ENCODE results near the gene FBXL13. TPM values are rescaled to one million over a fixed set of nuclear protein-coding genes. Genes with fewer than 3 reads are reported as not detected.
"Not testable (repeated sequence)": the region's sequence is repeated elsewhere in the genome, so short reads cannot be mapped to it uniquely, and the experiment has no call there.

FBXL13 gene
- total RNA-seq, 2 donors from 2014 or later, result 0.56 to 0.71 TPM

DNA sequence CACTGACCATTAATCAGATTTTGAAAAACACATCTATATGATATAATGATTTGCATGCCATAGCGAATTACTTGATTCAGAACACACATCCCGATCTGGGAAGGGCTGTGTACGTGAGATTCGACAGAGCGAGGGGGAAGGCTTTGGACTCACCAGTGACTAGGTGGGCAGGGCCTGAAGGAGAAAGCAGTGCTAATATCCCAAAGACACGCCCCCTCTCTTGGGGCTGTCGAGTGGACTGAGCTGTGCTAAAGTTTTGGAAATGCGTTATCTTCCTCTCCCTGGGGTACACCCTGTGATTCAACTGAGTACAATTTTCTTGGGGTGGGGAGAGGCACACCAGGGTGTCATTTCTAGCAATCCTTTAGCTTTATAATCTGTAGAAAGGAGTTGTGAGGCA, 160.0 kb downstream of the FBXL13 start:
- ATAC-seq (no peak), DNase-seq (ENCODE audit: low spot score in 2 of 2) (no peak)
- Mint-ChIP-seq H3K36me3 (no peaks in the 10 kb centered on the region), H3K9me3 (no peaks in the 10 kb centered on the region), H3K27ac (no peak overlapping the region)

DNA sequence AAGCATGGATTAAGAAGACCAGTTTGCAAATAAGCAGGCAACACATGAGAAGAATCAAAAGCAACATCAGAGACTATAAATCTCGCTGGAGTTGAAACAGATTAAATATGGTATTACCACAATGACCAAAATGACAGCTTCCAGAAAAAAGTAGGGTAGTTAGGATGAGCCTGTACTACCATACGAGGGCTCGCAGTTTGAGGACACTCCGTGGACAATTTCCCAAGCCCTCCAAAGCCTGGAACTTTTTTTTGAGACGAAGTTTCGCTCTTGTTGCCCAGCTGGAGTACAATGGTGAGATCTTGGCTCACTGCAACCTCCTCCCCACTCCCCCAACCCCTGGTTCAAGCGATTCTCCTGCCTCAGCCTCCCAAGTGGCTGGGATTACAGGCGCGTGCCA, 160.8 kb downstream of the FBXL13 start:
- no peak overlapping the region for H3K27ac Mint-ChIP-seq
- ATAC-seq (no peak), DNase-seq (ENCODE audit: low spot score in 2 of 2) (no peak)
- H3K36me3 Mint-ChIP-seq, result no peaks in the 10 kb centered on the region
- no peaks in the 10 kb centered on the region for H3K9me3 Mint-ChIP-seq

DNA sequence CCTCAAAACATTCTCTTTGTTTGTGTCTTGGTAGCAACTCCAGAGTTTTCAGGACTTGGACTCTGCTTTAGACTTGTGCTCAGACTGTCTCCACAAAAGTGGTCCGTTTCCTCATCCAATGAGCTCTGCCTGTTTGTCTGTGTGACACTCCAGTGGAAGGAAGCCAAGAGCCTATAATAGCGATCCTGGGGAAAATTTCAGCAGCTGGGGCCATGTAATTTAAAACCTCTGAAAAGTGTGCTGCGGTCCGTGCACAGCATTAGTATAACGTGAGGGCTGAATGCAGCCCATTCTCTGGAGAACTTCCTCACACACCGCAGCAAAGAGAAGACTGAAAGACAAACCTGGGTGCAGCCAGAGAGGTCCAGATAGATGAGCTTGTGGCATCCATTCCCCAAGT, 161.9 kb downstream of the FBXL13 start, which contains the start of gene LRRC17:
LRRC17 (plus strand) TSS at position 259 of the 400 bp plus-strand sequence. CDS start 20,914 bp downstream, outside the sequence.
- DNase-seq (ENCODE audit: low spot score in 2 of 2) (no peak), ATAC-seq (no peak)
- Mint-ChIP-seq H3K27ac (no peak within 1 kb of the TSS), H3K9me3 (no peaks in the 10 kb centered on the region), H3K36me3 (peaks cover 0 to 6% of the 10 kb centered on the region in 2 donors)

DNA sequence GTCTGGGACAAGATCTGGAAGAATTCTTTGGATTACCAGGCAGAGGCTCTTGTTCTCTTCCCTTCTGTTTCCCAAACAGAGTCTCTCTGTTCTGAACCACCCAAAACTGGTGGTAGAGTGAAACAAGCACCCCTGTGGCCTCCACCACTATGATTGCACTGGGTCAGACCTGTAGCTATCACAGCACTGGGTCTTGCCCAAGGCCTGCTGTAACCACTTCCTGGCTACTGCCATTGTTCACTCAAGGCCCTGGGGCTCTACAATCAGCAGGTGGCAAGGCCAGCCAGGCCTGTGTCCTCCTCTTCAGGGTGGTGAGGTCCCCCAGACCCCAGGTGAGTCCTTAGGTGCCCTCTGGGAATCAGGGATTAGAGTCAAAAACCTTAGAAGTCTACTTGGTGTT, 165.9 kb downstream of the FBXL13 start:
- no peak for ATAC-seq
- DNase-seq (ENCODE audit: low spot score in 2 of 2), result no peak
- peaks cover 0 to 18% of the 10 kb centered on the region in 2 donors for H3K36me3 Mint-ChIP-seq
- no peak overlapping the region for H3K27ac Mint-ChIP-seq
- H3K9me3 Mint-ChIP-seq, result peaks cover 5 to 9% of the 10 kb centered on the region in 2 donors

DNA sequence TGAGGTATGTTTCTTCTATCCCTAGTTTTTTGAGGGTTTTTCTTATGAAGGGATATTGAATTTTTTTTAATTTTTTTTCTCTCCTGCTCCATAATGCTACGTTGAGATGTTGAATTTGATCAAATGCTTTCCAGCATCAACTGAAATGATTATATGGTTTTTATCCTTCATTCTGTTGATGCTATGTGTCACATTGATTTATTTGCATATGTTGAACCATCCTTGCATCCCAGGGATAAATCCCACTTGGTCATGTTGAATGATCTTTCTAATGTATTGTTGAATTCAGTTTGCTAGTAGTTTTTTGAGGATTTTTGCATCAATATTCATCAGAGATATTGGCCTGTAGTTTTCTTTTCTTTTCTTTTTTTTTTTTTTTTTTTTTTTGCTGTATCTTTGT, 171.0 kb downstream of the FBXL13 start:
- not testable (repeated sequence) for DNase-seq (ENCODE audit: low spot score in 2 of 2); H3K9me3 Mint-ChIP-seq; H3K27ac Mint-ChIP-seq; ATAC-seq
- peaks cover 0 to 16% of the 10 kb centered on the region in 2 donors for H3K36me3 Mint-ChIP-seq

DNA sequence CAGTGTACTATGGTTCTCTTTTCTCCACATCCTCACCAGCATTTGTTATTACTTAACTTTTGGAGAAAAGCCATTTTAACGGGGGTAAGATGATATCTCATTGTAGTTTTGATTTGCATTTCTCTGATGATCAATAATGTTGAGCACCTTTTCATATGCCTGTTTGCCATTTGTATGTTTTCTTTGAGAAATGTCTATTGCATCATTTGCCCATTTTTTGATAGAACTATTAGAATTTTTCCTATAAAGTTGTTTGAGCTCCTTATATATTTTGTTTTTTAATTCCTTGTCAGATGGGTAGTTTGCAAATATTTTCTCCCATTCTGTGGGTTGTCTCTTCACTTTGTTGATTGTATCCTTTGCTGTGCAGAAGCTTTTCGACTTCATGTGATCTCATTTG, 172.5 kb downstream of the FBXL13 start:
- not testable (repeated sequence) for H3K27ac Mint-ChIP-seq; DNase-seq (ENCODE audit: low spot score in 2 of 2)

DNA sequence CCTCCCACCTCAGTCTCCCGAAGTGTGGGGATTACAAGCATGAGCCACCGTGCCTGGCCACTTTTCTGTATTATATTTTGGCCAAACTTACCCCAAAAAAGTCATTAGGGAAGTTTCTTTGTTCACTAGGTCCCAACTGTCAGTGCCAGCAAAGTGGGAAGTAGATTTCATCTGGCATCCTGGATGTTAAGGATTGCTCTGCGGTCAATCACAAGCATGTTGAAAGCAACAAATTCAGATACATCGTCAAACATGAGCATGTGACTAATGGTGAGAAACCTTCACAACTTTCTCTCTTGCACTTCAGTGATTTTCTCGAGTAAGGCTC, 176.1 kb downstream of the FBXL13 start:
- no peaks in the 10 kb centered on the region for H3K36me3 Mint-ChIP-seq
- H3K27ac Mint-ChIP-seq, result no peak overlapping the region
- ATAC-seq (no peak), DNase-seq (ENCODE audit: low spot score in 2 of 2) (no peak)
- no peaks in the 10 kb centered on the region for H3K9me3 Mint-ChIP-seq

More for the DNA sequence above, 172.5 kb downstream of the FBXL13 start:
- H3K9me3 Mint-ChIP-seq, ATAC-seq: not testable (repeated sequence)
- H3K36me3 Mint-ChIP-seq, result peaks cover 0 to 12% of the 10 kb centered on the region in 2 donors

DNA sequence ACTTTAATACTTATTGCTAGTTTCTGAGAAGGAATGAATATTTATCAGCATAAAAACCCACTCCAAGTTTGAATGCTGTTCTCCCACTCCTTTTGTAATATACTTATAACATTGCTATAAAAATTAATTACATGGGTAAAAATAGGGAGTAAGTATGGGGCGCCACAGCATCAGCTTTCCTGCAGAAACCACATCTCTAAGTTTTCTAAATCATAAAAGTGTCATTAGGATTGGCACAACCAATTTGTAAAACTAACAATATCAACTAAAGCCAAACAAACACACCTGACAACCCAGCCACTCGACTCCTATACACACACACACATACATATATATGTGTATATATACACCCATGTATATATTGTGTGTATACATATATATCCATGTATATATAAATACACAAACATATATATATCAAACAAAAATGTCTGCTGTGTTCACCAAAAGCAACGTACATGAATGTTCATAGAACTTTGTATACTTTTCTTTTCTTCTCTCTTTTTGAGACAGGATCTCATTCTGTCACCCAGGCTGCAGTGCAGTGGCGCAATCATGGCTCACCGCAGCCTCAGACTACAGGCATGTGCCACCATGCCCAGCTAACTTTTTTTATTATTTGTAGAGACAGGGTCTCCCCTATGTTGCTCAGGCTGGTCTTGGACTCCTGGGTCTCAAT, 176.6 kb downstream of the FBXL13 start:
- Mint-ChIP-seq H3K36me3 (no peaks in the 10 kb centered on the region), H3K27ac (no peak overlapping the region), H3K9me3 (no peaks in the 10 kb centered on the region)
- DNase-seq (ENCODE audit: low spot score in 2 of 2) (no peak), ATAC-seq (no peak)

DNA sequence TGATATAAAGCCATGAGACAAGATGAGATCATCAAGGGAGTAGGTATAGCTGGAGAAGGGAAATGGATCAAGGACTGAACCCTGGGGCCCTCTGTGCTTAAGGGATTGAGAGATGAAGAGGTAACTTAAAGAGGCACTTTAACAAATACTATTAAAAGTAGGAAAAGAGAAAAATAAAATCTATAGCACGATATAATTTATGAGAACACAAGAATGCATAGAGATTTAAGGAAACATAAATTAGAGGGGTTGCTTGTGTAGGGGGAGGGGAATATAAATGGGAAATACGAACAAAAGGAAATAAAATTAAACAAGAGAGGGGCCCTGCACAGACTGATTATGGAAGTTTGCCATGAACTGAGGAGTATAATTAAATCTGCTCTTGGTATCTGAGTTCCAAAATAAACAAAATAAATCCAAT, 177.4 kb downstream of the FBXL13 start:
- DNase-seq (ENCODE audit: low spot score in 2 of 2) (no peak), ATAC-seq (no peak)
- no peak overlapping the region for H3K27ac Mint-ChIP-seq
- no peaks in the 10 kb centered on the region for H3K9me3 Mint-ChIP-seq
- H3K36me3 Mint-ChIP-seq, result no peaks in the 10 kb centered on the region

DNA sequence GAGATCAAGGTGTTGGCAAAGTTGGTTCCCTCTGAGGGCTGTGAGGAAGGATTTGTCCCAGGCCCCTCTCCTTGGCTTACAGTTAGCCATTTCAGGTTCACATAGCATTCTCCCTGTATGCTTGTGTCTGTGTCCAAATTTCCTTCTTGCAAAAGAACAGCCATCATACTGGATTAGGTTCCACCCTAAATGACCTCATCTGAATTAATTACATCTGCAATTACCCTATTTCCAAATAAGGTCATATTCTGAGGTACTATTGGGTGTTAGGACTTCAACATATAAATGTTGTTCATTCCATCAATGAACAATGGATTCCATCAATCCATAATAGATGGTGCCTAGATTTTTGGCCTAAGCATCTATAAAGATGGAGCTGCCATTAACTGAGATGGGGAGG, 178.0 kb downstream of the FBXL13 start:
- no peaks in the 10 kb centered on the region for H3K36me3 Mint-ChIP-seq
- no peaks in the 10 kb centered on the region for H3K9me3 Mint-ChIP-seq
- ATAC-seq (no peak), DNase-seq (ENCODE audit: low spot score in 2 of 2) (no peak)
- no peak overlapping the region for H3K27ac Mint-ChIP-seq

DNA sequence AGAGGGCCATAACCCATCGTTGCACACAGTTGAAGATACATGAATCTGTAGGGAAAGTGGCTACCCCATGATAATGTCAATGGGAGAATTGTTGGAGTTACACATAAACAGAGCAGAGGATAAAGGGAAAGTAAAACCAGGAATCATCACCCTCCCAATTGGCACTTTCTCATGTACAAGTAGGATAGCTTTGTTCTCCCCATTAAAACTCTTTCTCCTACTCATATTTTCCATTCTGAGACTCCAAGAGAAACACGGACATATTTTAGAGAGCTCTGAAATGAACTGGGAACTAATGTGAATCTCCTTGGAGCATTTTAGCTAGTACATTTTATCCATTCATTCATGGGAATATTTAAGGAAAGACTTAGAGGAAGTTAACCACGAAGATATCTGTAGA, 179.0 kb downstream of the FBXL13 start:
- no peak for ATAC-seq
- no peak for DNase-seq (ENCODE audit: low spot score in 2 of 2)
- Mint-ChIP-seq H3K36me3 (no peaks in the 10 kb centered on the region), H3K27ac (no peak overlapping the region), H3K9me3 (no peaks in the 10 kb centered on the region)

DNA sequence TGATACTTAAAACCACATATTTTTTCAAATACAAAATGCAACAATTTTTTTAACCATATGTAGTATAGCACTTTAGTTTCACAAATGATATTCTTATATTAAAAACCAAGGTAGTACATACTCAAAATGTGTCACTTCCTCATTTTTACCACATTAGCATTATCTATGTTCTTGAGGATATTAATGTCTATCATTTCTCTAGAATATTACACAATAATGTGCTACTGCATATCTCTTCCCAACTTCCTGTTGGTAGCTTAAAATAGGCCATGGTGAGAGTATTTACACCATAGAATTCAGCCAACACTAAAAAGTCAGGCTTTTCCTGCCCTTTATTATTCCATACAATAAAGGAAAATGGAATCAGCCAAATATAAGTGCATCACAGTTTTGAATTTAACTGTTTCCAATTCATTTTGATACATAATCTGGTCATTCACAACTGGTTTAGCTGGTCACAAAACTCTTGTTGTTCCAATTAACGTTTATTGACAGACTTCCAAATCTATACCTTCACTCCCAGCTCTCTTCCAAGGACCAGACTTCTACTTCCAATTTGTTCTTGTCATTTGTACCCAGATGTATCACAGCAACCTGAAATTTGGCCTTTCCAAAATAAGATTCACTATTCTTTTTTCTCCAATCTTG, 181.8 kb downstream of the FBXL13 start:
- no peak overlapping the region for H3K27ac Mint-ChIP-seq
- no peak for ATAC-seq
- H3K36me3 Mint-ChIP-seq, result no peaks in the 10 kb centered on the region
- DNase-seq (ENCODE audit: low spot score in 2 of 2), result no peak
- no peaks in the 10 kb centered on the region for H3K9me3 Mint-ChIP-seq

DNA sequence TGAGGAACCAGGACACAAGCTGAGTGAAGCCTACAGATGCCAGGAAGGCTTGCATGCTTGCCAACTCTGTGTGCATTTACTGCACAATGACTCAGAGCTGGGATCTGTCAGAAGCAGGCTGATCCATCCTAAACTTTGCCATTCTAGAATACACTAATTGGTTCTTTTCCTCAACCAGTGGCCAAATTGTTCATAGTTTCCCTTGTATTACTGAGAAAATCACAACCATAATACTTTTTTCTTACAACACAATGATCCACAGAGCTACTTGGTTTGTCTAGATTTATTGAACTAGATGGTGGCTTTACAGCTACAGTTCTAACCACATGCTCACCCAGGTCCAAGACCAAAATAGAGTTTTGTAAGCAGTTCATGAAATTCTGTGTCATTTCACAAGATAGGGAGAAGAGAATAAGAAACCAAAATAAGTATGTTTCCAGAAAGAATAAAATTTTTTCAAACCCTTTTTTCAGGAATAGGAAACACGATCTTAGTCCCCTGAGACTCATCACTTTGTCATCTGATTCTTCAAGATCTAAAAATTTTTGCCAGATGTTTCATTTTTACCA, 182.8 kb downstream of the FBXL13 start:
- Mint-ChIP-seq H3K36me3 (no peaks in the 10 kb centered on the region), H3K9me3 (no peaks in the 10 kb centered on the region), H3K27ac (no peak overlapping the region)
- ATAC-seq (no peak), DNase-seq (ENCODE audit: low spot score in 2 of 2) (no peak)

DNA sequence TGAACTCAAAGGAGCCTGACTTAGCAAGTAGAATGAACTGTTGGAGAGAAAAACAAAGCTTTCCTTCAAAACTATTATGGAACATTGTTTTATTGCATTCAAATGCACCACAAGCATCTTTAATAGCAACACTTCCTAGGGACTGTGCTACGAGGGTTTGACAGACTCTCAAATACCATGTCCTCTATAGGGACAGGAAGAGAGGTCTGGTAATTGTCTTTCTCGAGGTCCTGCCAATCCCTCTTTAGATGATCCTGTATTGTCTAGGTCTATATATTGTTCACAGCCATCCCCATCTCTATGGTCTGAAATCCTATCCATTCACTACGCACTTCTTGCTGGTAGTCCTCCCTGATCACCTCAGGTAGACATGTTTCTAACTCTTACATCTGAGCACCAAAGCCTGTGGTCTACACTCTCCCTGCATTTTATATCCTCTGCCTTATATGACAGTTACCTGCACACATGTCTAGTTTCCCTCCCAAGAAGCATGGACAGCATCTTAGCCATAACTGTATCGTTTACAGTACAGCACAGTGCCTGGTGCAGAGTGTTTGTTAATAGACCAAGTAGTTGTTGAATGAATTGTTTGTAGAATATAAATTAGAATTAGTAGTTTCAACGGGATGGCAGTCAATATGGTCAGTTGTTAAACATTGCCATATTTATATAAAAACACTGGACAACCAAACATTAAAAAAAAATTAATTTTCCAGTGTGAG, 183.5 kb downstream of the FBXL13 start:
- no peak for DNase-seq (ENCODE audit: low spot score in 2 of 2)
- no peak for ATAC-seq
- H3K36me3 Mint-ChIP-seq, result no peaks in the 10 kb centered on the region
- no peaks in the 10 kb centered on the region for H3K9me3 Mint-ChIP-seq
- H3K27ac Mint-ChIP-seq, result no peak overlapping the region

DNA sequence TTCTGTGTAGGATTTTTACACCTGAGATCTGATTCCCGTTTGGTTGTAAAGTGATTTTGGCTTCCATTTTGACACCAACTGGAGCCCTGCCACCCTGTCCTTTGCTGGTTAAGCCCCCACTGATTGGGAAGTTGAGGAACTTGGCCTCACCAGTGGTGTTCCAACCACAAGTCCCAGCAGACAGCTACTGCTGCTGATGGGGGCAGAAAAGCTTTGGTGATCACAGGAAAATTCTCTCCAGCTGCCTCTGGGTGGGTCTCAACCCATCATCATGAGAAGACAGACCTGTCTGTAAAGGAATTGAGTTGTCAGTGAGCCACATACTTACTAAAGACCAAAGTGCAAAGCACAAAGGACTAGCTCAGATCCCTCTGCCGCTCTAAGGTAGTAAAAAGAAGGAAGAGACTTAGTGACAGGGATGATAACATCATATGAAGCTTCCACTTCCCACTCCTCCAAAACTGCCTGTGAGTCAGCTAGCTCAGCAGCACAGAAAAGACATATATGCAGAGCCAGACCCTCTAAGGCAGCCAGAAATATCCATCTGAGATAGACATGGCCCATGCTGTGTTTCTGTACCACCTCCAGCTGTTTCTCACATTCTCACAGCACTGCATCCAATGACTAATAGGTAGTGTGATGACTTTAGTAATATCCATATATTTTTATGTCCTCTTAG, 184.2 kb downstream of the FBXL13 start:
- Mint-ChIP-seq H3K36me3 (no peaks in the 10 kb centered on the region), H3K9me3 (no peaks in the 10 kb centered on the region), H3K27ac (no peak overlapping the region)
- DNase-seq (ENCODE audit: low spot score in 2 of 2) (no peak), ATAC-seq (no peak)

DNA sequence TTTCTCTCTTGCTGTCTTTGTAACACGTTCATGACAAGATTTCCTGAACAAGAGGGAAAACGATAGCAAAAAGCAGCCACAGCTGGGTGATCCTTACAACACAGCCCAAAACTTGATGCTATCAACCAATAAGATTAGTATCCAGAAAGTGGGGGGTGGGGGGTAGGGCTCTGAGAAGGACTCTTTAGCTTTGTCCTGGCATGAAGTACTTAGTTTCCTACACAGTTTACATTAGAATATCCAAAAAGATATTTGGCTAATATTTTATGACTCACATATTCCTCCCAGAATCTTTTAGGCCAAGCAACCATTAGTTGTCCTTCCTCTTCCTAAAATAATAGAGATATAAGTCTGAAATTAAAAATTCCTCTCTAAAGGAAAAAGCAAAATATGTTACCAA, 184.7 kb downstream of the FBXL13 start:
- DNase-seq (ENCODE audit: low spot score in 2 of 2) (no peak), ATAC-seq (no peak)

More for the DNA sequence above, 184.7 kb downstream of the FBXL13 start:
- Mint-ChIP-seq H3K36me3 (no peaks in the 10 kb centered on the region), H3K27ac (no peak overlapping the region), H3K9me3 (no peaks in the 10 kb centered on the region)

All from activated naive CD4-positive, alpha-beta T cell treated with anti-CD3 and anti-CD28 coated beads, Interleukin-2, amount 50 U/mL, for 72 hours (primary cell).